ENCODE data around the gene RNF17. TPM values are rescaled to one million over a fixed set of nuclear protein-coding genes. Genes with fewer than 3 reads are reported as not detected.

Gene RNF17
- total RNA-seq, 1 donor from 2014 or later: not detected

DNA sequence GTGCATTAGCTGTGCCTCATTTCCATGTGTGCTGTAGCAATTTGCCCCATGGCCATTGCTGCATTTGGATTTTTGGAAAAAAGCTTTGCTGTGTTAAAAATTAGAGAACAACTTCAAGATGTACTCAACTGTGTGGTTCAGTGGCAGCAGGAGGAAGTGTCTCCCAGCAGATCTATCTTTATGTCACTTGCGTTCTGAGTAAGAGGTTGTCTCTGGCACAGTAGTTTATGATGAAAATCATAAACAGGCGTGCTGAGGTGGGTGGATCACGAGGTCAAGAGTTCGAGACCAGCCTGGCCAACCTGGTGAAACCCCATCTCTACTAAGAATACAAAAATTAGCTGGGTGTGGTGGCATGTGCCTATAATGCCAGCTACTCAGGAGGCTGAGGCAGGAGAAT is 29.0 kb upstream of the RNF17 start:
- ChIA-PET CTCF (no interaction called here), POLR2A (no interaction called here)
- intact Hi-C loops (cut with micrococcal nuclease): no loop called here
- no peak for ATAC-seq (ENCODE audit: low read depth)
- no peaks in the 10 kb centered on the region for H3K36me3 Mint-ChIP-seq (ENCODE audit: low read depth)
- H3K27ac Mint-ChIP-seq: no peak overlapping the region
- no peak for DNase-seq
- no peaks in the 10 kb centered on the region for H3K27me3 Mint-ChIP-seq
- TF ChIP-seq, protein P1, sequence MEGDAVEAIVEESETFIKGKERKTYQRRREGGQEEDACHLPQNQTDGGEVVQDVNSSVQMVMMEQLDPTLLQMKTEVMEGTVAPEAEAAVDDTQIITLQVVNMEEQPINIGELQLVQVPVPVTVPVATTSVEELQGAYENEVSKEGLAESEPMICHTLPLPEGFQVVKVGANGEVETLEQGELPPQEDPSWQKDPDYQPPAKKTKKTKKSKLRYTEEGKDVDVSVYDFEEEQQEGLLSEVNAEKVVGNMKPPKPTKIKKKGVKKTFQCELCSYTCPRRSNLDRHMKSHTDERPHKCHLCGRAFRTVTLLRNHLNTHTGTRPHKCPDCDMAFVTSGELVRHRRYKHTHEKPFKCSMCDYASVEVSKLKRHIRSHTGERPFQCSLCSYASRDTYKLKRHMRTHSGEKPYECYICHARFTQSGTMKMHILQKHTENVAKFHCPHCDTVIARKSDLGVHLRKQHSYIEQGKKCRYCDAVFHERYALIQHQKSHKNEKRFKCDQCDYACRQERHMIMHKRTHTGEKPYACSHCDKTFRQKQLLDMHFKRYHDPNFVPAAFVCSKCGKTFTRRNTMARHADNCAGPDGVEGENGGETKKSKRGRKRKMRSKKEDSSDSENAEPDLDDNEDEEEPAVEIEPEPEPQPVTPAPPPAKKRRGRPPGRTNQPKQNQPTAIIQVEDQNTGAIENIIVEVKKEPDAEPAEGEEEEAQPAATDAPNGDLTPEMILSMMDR (IDR thresholded peaks at IDR 0.05): no peak
- peaks cover 12% of the 10 kb centered on the region for H3K9me3 Mint-ChIP-seq
- H3K4me3 Mint-ChIP-seq: no peak overlapping the region
- H3K4me1 Mint-ChIP-seq: peaks cover 7% of the 10 kb centered on the region

DNA sequence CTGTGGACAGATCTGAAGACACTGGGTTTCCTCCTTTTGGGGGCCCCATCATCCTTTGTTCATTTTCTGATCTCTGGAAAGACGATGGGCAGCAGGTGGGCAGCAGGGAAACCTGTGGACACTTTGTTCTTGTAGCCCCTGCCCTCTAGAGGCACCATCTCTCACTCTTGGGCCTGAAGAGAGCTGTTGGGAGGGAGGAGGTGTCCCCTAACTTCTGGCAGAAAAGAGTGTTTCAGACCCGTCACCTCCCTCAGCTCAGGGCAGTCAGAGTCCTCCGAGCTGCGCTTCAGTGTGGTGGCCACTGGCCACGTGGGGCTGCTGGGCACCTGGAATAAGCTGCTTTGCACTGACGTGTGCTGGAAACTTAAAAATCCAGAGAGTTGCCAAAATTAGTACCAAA is 26.9 kb upstream of the RNF17 start:
- POLR2A ChIA-PET: no interaction called here
- CTCF ChIA-PET: no interaction called here
- H3K27me3 Mint-ChIP-seq: no peaks in the 10 kb centered on the region
- intact Hi-C loops (cut with micrococcal nuclease): no loop called here
- TF ChIP-seq, protein P1 (IDR thresholded peaks at IDR 0.05): no peak
- DNase-seq (no peak), ATAC-seq (ENCODE audit: low read depth) (no peak)
- no peaks in the 10 kb centered on the region for H3K36me3 Mint-ChIP-seq (ENCODE audit: low read depth)
- H3K9me3 Mint-ChIP-seq: peaks cover under 1% of the 10 kb centered on the region
- no peak overlapping the region for H3K4me3 Mint-ChIP-seq
- no peak overlapping the region for H3K27ac Mint-ChIP-seq
- no peaks in the 10 kb centered on the region for H3K4me1 Mint-ChIP-seq

DNA sequence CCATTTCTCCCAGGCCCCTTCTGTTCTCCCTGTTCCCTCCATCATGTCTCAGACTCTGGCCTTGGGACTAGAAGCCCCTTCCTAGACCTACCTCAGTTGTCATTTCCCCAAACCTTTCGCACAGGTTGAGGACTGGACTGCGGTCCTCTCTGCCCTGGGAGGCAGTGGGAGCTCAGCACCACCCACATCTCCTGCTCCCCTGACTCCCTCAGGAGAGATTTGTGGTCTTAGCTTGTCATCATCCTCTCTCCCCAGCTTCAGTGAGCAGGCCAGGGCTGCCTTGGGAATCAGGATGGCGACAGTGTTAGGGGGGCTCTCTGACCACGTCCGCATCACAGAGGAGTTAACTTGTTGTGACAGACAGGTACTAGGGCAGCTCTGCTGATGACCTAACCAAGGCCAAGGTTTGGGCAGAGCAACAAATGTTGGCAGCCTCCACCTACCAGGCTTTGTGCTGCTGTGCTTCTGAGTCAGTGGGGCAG is 25.6 kb upstream of the RNF17 start:
- H3K27ac Mint-ChIP-seq: no peak overlapping the region
- intact Hi-C loops (cut with micrococcal nuclease): no loop called here
- ATAC-seq (ENCODE audit: low read depth): no peak
- POLR2A ChIA-PET: no interaction called here
- H3K4me1 Mint-ChIP-seq: no peaks in the 10 kb centered on the region
- H3K27me3 Mint-ChIP-seq: no peaks in the 10 kb centered on the region
- DNase-seq: no peak
- TF ChIP-seq, protein P1 (IDR thresholded peaks at IDR 0.05): no peak
- no peaks in the 10 kb centered on the region for H3K36me3 Mint-ChIP-seq (ENCODE audit: low read depth)
- H3K4me3 Mint-ChIP-seq: no peak overlapping the region
- H3K9me3 Mint-ChIP-seq: no peaks in the 10 kb centered on the region
- CTCF ChIA-PET: no interaction called here

DNA sequence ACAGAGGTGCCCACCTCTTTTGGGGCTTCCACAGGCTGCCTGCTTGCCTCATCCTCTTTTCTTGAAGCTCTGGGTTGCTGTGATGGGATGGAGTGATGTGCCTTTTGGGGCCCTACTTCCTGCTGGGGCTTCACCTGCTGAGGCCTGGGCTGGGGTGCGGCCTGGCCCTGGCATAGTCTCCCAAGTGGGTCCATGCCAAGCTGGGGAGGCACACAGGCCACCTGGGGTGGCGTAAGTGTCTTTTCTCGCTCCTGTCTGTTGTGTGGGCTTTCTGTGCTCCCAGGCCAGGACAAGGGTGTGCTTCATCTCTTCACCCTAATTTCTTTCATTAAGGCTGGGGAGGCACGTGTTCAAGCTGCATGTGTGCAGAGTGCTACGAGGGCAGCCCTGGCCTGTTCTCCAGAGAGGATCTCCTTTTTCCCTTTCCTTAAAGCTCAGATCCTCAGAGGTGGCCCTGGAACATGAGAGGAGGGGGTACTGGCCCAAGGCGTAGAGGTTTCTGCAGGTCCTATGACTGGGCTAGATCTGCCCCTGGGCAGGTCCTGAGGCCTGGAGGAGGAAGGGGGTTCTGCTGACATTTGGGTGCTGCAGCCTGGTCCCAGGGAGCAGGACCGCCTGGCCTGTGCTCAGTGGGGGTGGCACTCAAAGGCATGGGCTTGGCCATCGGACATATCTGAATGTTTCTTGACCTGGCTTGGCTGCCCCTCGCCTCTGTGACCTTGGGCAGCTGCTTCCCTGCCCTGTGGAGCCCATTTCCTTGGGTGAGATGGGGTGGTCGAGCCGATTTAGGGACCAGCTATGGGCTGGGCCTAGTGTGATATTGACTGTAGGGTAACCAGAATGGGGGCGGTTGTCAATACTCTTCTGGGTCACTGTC is 23.7 kb upstream of the RNF17 start:
- Mint-ChIP-seq H3K4me3 (no peak overlapping the region), H3K27ac (no peak overlapping the region), H3K4me1 (peaks cover 2% of the 10 kb centered on the region), H3K27me3 (peaks cover 14% of the 10 kb centered on the region), H3K36me3 (ENCODE audit: low read depth) (no peaks in the 10 kb centered on the region), H3K9me3 (no peaks in the 10 kb centered on the region)
- CTCF ChIA-PET: no interaction called here
- DNase-seq: no peak
- intact Hi-C loops (cut with micrococcal nuclease): no loop called here
- TF ChIP-seq, protein P1 (IDR thresholded peaks at IDR 0.05): no peak
- ATAC-seq (ENCODE audit: low read depth): no peak
- POLR2A ChIA-PET: no interaction called here

DNA sequence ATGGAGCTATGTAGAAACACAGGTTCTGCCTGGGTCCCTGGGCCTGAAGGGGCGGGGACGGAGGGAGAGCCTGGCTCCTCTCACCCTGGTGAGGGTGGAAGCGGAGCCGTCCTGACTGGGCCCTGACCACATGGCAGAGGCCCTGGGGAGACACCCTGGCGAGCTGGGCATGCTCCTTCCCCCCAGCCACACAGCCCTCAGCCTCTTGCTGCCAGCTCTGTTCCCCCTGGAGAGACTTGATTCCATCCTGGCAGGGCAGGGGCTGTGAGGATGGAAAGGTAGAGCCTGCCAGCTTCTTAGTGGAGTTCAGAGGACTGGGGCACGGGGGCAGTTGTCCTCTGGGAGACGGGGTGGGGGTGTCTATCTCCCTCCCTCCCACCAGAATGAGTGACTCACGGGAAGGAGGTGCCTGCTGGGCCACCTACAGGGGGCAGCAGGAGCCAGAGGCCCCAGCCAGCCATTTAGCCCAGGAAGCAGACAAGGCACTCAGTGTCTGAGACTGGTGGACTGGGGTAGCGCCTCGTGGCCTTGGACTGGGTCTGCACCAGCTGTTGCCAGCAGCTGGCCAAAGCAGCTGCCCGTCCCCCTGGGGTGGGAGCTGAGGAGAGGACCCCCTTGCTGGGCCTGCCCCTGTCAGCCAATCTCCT is 22.8 kb upstream of the RNF17 start:
- H3K36me3 Mint-ChIP-seq (ENCODE audit: low read depth): no peaks in the 10 kb centered on the region
- CTCF ChIA-PET: no interaction called here
- H3K27me3 Mint-ChIP-seq: peaks cover 17% of the 10 kb centered on the region
- DNase-seq (no peak), ATAC-seq (ENCODE audit: low read depth) (no peak)
- no peak overlapping the region for H3K4me3 Mint-ChIP-seq
- POLR2A ChIA-PET: no interaction called here
- H3K27ac Mint-ChIP-seq: no peak overlapping the region
- TF ChIP-seq, protein P1 (IDR thresholded peaks at IDR 0.05): no peak
- H3K9me3 Mint-ChIP-seq: no peaks in the 10 kb centered on the region
- intact Hi-C loops (cut with micrococcal nuclease): no loop called here
- H3K4me1 Mint-ChIP-seq: peaks cover 5% of the 10 kb centered on the region
